ENCODE data around the gene MTUS2. TPM values are rescaled to one million over a fixed set of nuclear protein-coding genes. Genes with fewer than 3 reads are reported as not detected.
"Not testable (repeated sequence)": the region's sequence is repeated elsewhere in the genome, so short reads cannot be mapped to it uniquely, and the experiment has no call there.

MTUS2 gene
- total RNA-seq, 1 donor from 2014 or later: 0.90 TPM

DNA sequence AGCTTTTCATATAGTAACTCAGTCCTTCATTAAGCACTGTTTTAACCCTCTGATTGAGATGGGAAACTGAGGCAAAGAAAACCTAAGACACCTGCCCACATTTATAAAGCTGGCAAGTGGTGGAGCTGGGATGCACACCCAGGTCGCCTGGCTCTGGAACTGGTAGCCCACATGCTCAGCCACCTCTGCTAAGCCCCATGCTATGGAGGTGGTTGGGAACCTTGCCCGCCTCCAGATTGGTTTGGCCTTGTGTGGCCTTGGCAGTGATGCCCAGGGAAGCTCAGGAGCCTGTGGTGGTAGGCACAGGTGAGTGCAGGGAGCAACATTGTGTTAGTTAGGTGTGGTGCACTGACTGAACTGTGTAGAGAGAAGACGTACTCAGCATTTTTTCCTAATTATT lies 370.2 kb downstream of the MTUS2 start:
- Mint-ChIP-seq H3K27ac (ENCODE audit: unreplicated experiment) (no peak overlapping the region), H3K27me3 (ENCODE audit: unreplicated experiment) (no peaks in the 10 kb centered on the region), H3K4me1 (ENCODE audit: unreplicated experiment) (no peaks in the 10 kb centered on the region), H3K36me3 (ENCODE audit: low read depth, unreplicated experiment) (no peaks in the 10 kb centered on the region), H3K4me3 (ENCODE audit: unreplicated experiment) (no peak overlapping the region), H3K9me3 (ENCODE audit: unreplicated experiment) (no peaks in the 10 kb centered on the region)
- no peak for DNase-seq (ENCODE audit: low spot score)
- no peak for TF ChIP-seq CTCF (IDR thresholded peaks at IDR 0.05; ENCODE audit: unreplicated experiment)

DNA sequence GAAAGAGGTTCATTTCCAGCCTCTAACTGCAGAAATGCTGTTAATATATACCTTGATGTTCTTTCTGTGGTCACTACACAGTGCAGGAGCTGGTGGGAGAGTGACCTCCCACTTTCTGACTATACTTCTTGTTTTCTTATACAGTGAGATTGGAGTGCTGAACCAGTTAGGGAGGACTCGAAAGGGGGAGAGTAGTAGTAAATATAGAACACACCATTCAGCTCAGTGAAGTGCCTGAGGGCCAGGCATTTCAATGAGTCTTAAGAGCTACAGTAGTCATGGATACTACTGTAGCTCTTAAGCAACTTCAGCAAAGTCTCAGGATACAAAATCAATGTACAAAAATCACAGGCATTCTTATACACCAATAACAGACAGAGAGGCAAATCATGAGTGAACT lies 372.9 kb downstream of the MTUS2 start:
- no peak for DNase-seq (ENCODE audit: low spot score)
- TF ChIP-seq CTCF (IDR thresholded peaks at IDR 0.05; ENCODE audit: unreplicated experiment): no peak
- no peaks in the 10 kb centered on the region for H3K9me3 Mint-ChIP-seq (ENCODE audit: unreplicated experiment)

GRCh38 chr13:29195456-29195855 lies 375.3 kb downstream of the MTUS2 start:
- Mint-ChIP-seq H3K9me3 (ENCODE audit: unreplicated experiment) (no peaks in the 10 kb centered on the region), H3K36me3 (ENCODE audit: low read depth, unreplicated experiment) (no peaks in the 10 kb centered on the region), H3K4me3 (ENCODE audit: unreplicated experiment) (no peak overlapping the region), H3K4me1 (ENCODE audit: unreplicated experiment) (no peaks in the 10 kb centered on the region), H3K27ac (ENCODE audit: unreplicated experiment) (no peak overlapping the region), H3K27me3 (ENCODE audit: unreplicated experiment) (no peaks in the 10 kb centered on the region)
- DNase-seq (ENCODE audit: low spot score): no peak
- no peak for TF ChIP-seq CTCF (IDR thresholded peaks at IDR 0.05; ENCODE audit: unreplicated experiment)

More for the DNA sequence above, 372.9 kb downstream of the MTUS2 start:
- Mint-ChIP-seq H3K27ac (ENCODE audit: unreplicated experiment) (no peak overlapping the region), H3K4me1 (ENCODE audit: unreplicated experiment) (no peaks in the 10 kb centered on the region), H3K4me3 (ENCODE audit: unreplicated experiment) (no peak overlapping the region), H3K27me3 (ENCODE audit: unreplicated experiment) (no peaks in the 10 kb centered on the region), H3K36me3 (ENCODE audit: low read depth, unreplicated experiment) (no peaks in the 10 kb centered on the region)

DNA sequence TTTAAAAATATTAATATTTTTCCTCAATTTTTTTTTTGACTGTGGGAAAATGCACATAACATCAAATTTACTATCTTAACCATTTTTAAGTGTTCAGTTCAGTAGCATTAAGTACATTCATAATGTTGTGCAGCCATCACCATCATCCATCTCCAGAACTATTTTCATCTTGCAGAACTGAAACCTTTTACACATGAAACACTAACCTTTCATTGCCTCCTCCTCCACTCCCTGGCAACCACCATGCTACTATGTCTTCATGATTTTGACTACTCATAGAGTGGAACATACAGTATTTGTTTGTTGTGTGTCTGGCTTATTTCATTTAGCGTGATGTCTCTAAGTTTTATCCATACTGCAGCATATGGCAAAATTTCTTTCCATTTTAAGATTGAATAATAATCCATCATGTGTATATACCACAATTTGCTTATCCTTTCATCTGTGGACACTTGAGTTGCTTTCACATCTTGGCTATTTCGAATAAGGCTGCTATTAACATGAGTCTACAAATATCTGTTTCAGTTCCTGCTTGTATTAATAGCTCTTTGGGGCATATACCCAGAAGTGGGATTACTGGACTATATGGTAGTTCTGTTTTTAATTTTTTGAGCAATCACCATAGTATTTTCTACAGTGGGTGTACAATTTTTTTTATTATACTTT lies 376.4 kb downstream of the MTUS2 start:
- H3K4me3 Mint-ChIP-seq (ENCODE audit: unreplicated experiment): no peak overlapping the region
- TF ChIP-seq CTCF (IDR thresholded peaks at IDR 0.05; ENCODE audit: unreplicated experiment): no peak
- no peaks in the 10 kb centered on the region for H3K4me1 Mint-ChIP-seq (ENCODE audit: unreplicated experiment)
- no peak overlapping the region for H3K27ac Mint-ChIP-seq (ENCODE audit: unreplicated experiment)
- DNase-seq (ENCODE audit: low spot score): no peak
- no peaks in the 10 kb centered on the region for H3K9me3 Mint-ChIP-seq (ENCODE audit: unreplicated experiment)
- H3K36me3 Mint-ChIP-seq (ENCODE audit: low read depth, unreplicated experiment): no peaks in the 10 kb centered on the region
- H3K27me3 Mint-ChIP-seq (ENCODE audit: unreplicated experiment): no peaks in the 10 kb centered on the region

DNA sequence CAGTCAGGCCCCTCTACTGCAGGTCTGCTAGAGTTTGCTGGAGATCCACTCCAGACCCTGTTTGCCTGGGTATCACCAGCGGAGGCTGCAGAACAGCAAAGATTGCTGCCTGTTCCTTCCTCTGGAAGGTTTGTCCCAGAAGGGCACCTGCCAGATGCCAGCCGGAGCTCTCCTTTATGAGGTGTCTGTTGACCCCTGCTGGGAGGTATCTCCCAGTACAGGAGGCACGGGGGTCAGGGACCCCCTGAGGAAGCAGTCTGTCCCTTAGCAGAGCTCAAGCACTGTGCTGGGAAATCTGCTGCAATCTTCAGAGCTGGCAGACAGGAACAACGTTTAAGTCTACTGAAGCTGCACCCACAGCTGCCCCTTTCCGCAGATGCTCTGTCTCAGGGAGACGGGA lies 382.6 kb downstream of the MTUS2 start:
- not testable (repeated sequence) for DNase-seq (ENCODE audit: low spot score); H3K36me3 Mint-ChIP-seq (ENCODE audit: low read depth, unreplicated experiment); H3K27me3 Mint-ChIP-seq (ENCODE audit: unreplicated experiment); H3K4me3 Mint-ChIP-seq (ENCODE audit: unreplicated experiment); H3K9me3 Mint-ChIP-seq (ENCODE audit: unreplicated experiment); H3K4me1 Mint-ChIP-seq (ENCODE audit: unreplicated experiment); H3K27ac Mint-ChIP-seq (ENCODE audit: unreplicated experiment)
